ENCODE data around the gene UACA. TPM values are rescaled to one million over a fixed set of nuclear protein-coding genes. Genes with fewer than 3 reads are reported as not detected.

The UACA gene
- total and polyA plus RNA-seq, 2 experiments from 2014 or later = 46.7 to 58.7 TPM

GRCh38 chr15:70628549-70628896, 134.8 kb downstream of the UACA start:
- Histone ChIP-seq H3K27me3 (no peaks in the 10 kb centered on the region), H3K79me2 (no peaks in the 10 kb centered on the region), H3K4me3 (no peak overlapping the region), H3K9me2 (replicated peaks; ENCODE audit: insufficient read depth) (no peaks in the 10 kb centered on the region), H3K27ac (no peak overlapping the region), H2AFZ (no peak overlapping the region), H3K9me3 (ENCODE audit: low read depth) (no peaks in the 10 kb centered on the region), H3K36me3 (replicated peaks; ENCODE audit: insufficient read depth, low read depth) (no peaks in the 10 kb centered on the region), H4K20me1 (ENCODE audit: insufficient read depth, poor library complexity, severe bottlenecking) (no peaks in the 10 kb centered on the region), H3K4me1 (ENCODE audit: insufficient read depth) (peaks cover 13% of the 10 kb centered on the region), H3K4me2 (no peak overlapping the region)
- TF ChIP-seq EZH2phosphoT487 (IDR thresholded peaks at IDR 0.05; ENCODE audit: low read depth, severe bottlenecking, unreplicated experiment) (no peak), EZH2 (IDR thresholded peaks at IDR 0.05; ENCODE audit: borderline replicate concordance) (no peak)
- TF ChIP-seq, protein P1, sequence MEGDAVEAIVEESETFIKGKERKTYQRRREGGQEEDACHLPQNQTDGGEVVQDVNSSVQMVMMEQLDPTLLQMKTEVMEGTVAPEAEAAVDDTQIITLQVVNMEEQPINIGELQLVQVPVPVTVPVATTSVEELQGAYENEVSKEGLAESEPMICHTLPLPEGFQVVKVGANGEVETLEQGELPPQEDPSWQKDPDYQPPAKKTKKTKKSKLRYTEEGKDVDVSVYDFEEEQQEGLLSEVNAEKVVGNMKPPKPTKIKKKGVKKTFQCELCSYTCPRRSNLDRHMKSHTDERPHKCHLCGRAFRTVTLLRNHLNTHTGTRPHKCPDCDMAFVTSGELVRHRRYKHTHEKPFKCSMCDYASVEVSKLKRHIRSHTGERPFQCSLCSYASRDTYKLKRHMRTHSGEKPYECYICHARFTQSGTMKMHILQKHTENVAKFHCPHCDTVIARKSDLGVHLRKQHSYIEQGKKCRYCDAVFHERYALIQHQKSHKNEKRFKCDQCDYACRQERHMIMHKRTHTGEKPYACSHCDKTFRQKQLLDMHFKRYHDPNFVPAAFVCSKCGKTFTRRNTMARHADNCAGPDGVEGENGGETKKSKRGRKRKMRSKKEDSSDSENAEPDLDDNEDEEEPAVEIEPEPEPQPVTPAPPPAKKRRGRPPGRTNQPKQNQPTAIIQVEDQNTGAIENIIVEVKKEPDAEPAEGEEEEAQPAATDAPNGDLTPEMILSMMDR (IDR thresholded peaks at IDR 0.05; ENCODE audit: poor library complexity) = no peak
- DNase-seq (ENCODE audit: low spot score) = no peak
- WGBS (ENCODE audit: low lambda C conversion rate, missing lambda C conversion rate) = 79% methylated on average over 8 of the region's 8 CpGs

DNA sequence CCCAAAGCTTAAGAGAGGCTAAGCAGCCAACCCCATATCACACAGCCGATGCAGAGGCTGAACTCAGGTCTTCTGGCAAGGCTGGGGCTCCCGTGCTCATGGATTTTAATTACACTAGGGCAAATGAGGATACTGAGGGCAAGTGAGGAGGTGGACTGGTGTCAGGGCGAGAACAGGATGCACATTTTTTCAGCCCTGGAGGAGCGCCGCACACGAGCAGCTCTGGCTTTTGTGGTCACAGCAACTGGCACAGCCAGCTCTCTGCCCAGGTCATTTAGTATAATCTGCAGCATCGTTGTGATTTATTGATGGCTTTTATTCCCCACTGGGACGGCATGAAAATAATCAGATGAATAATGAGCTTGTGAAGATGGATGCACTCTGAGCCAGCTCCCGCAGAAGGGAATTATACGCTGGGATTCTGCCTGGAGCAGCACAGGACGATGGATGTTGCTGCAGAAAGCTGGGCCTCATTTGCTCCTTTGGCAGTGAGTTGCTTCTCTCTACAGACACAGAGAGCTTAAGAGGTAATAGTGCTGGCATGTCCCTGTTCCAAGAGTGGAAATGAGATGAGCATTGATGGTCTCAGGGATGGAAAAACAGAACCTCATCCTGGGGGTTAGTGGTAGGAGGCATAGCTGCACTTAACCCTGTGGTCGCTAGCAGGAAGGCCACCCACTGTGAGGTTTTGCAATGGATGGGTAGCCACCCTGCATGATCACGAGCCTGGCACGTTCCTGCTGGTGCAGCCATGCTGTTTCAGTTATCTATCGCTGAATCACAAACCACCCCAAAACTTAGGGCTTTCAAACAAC, 135.4 kb downstream of the UACA start:
- Histone ChIP-seq H2AFZ (no peak overlapping the region), H4K20me1 (ENCODE audit: insufficient read depth, poor library complexity, severe bottlenecking) (no peaks in the 10 kb centered on the region), H3K27ac (no peak overlapping the region), H3K4me2 (no peak overlapping the region), H3K9me2 (replicated peaks; ENCODE audit: insufficient read depth) (no peaks in the 10 kb centered on the region), H3K79me2 (no peaks in the 10 kb centered on the region), H3K4me3 (no peak overlapping the region), H3K9me3 (ENCODE audit: low read depth) (no peaks in the 10 kb centered on the region), H3K36me3 (replicated peaks; ENCODE audit: insufficient read depth, low read depth) (no peaks in the 10 kb centered on the region), H3K4me1 (ENCODE audit: insufficient read depth) (peaks cover 9% of the 10 kb centered on the region), H3K27me3 (no peaks in the 10 kb centered on the region)
- WGBS (ENCODE audit: low lambda C conversion rate, missing lambda C conversion rate) = 68% methylated on average over 15 of the region's 15 CpGs
- TF ChIP-seq EZH2phosphoT487 (IDR thresholded peaks at IDR 0.05; ENCODE audit: low read depth, severe bottlenecking, unreplicated experiment) = no peak
- TF ChIP-seq EZH2 (IDR thresholded peaks at IDR 0.05; ENCODE audit: borderline replicate concordance) = no peak
- TF ChIP-seq, protein P1 (IDR thresholded peaks at IDR 0.05; ENCODE audit: poor library complexity) = no peak
- DNase-seq (ENCODE audit: low spot score) = no peak

- no peak for DNase-seq (ENCODE audit: low spot score)
- H3K4me3 ChIP-seq = no peak overlapping the region
- H3K4me1 ChIP-seq (ENCODE audit: insufficient read depth) = peaks cover 9% of the 10 kb centered on the region
- no peaks in the 10 kb centered on the region for H3K36me3 ChIP-seq (replicated peaks; ENCODE audit: insufficient read depth, low read depth)
- no peak overlapping the region for H3K27ac ChIP-seq
- WGBS (ENCODE audit: low lambda C conversion rate, missing lambda C conversion rate) = 85% methylated on average over 7 of the region's 7 CpGs
- TF ChIP-seq EZH2phosphoT487 (IDR thresholded peaks at IDR 0.05; ENCODE audit: low read depth, severe bottlenecking, unreplicated experiment) = no peak
- TF ChIP-seq EZH2 (IDR thresholded peaks at IDR 0.05; ENCODE audit: borderline replicate concordance) = no peak
- TF ChIP-seq, protein P1 (IDR thresholded peaks at IDR 0.05; ENCODE audit: poor library complexity) = no peak
- no peaks in the 10 kb centered on the region for H3K79me2 ChIP-seq
- H3K9me3 ChIP-seq (ENCODE audit: low read depth) = no peaks in the 10 kb centered on the region
- H3K9me2 ChIP-seq (replicated peaks; ENCODE audit: insufficient read depth) = no peaks in the 10 kb centered on the region
- no peaks in the 10 kb centered on the region for H3K27me3 ChIP-seq
- H4K20me1 ChIP-seq (ENCODE audit: insufficient read depth, poor library complexity, severe bottlenecking) = no peaks in the 10 kb centered on the region
- no peak overlapping the region for H3K4me2 ChIP-seq
- no peak overlapping the region for H2AFZ ChIP-seq
Observed at GRCh38 chr15:70627322-70627721, 136.0 kb downstream of the UACA start.

All from hepatocyte (in vitro differentiated cells).